K562 (cell line): ENCODE data around the gene PPM1H. TPM values are rescaled to one million over a fixed set of nuclear protein-coding genes. Genes with fewer than 3 reads are reported as not detected.

Experiments
- ATAC-seq: fragments of 200-7000 bp; cut with Tn5 transposase; 3 replicates; pipeline ENCODE4 v1.9.1; 2020; ENCODE audit warnings: moderate library complexity
- BruUV-seq: library from RNA; stranded (reverse); fragments of 400-500 nt; replicated peaks from 2 replicates; lab custom pipeline; 2021; lab: Mats Ljungman, UMichigan
- CTCF ChIA-PET: fragments of 300-600 bp; formaldehyde crosslinking; extraction: SDS; loops from one replicate; lab custom pipeline; 2021; ENCODE audit warnings: low intra/inter-chr PET ratio; lab: Yijun Ruan, JAX
- POLR2A ChIA-PET: fragments of 300-600, 350-650 bp; sonication (Branson Sonifier 250); formaldehyde crosslinking; extraction: SDS; loops from one replicate; lab custom pipeline; 2021; ENCODE audit warnings: antibody characterized with exemption, inconsistent platforms; lab: Yijun Ruan, JAX
- DNase-seq, 4 experiments: peaks; one replicate each; pipeline versions ENCODE4 v3.0.0 to v3.0.0-alpha.2; 2011 to 2018; ENCODE audit warnings: low spot score in 3 of 4, mixed read lengths in 3 of 4; ENCODE audit errors: extremely low read depth in 1 of 4
- FAIRE-seq: peaks from 2 replicates; lab custom pipeline; 2011; peaks lifted over from hg19 to GRCh38; lab: Jason Lieb, UNC
- H2AFZ ChIP-seq: 2 replicates; pipeline ENCODE4 v1.6.0; 2011; ENCODE audit warnings: low read depth, low read length, control low read depth, inconsistent platforms
- H3K27ac ChIP-seq: fragments of 200-600 bp; 3 replicates; pipeline ENCODE4 v1.8.0; 2011; ENCODE audit warnings: low read depth, mild to moderate bottlenecking, control low read depth, inconsistent platforms, low read length, moderate library complexity, mixed read lengths; ENCODE audit errors: extremely low read depth
- H3K27me3 ChIP-seq, 2 experiments: fragments of 300-600 bp in 1 of 2; 2 replicates in 1 of 2; 3 replicates in 1 of 2; pipeline versions ENCODE4 v1.6.0 to v1.8.0; 2011; ENCODE audit warnings: inconsistent platforms in 2 of 2, low read length in 2 of 2, mild to moderate bottlenecking in 1 of 2, mixed read lengths in 1 of 2, moderate library complexity in 1 of 2; ENCODE audit not compliant: control insufficient read depth in 2 of 2, insufficient read depth in 2 of 2
- H3K36me3 ChIP-seq: fragments of 300-600 bp; 3 replicates; pipeline ENCODE4 v1.8.0; 2011; ENCODE audit warnings: mild to moderate bottlenecking, low read length, inconsistent platforms; ENCODE audit not compliant: control insufficient read depth, insufficient read depth
- H3K4me1 ChIP-seq, 2 experiments: fragments of 200-600 bp in 1 of 2; replicated peaks in 1 of 2; 2 replicates in 1 of 2; 3 replicates in 1 of 2; pipeline versions ENCODE4 v1.5.1 to v1.8.0; 2011; ENCODE audit warnings: inconsistent platforms in 2 of 2, low read length in 2 of 2, mild to moderate bottlenecking in 1 of 2, mixed read lengths in 1 of 2, moderate library complexity in 1 of 2; ENCODE audit not compliant: control insufficient read depth in 2 of 2, insufficient read depth in 2 of 2
- H3K4me2 ChIP-seq: 2 replicates; pipeline ENCODE4 v1.6.1; 2011; ENCODE audit warnings: low read length, control low read depth, inconsistent platforms, mixed read lengths; ENCODE audit not compliant: insufficient read depth
- H3K4me3 ChIP-seq: fragments of 200-600 bp; sonication (generic), shearing (Covaris generic); 2 replicates; pipeline ENCODE4 v1.5.1; 2016; ENCODE audit warnings: control low read depth, inconsistent platforms
- H3K79me2 ChIP-seq: fragments of 200-600 bp; 3 replicates; pipeline ENCODE4 v1.8.0; 2011; ENCODE audit warnings: low read length, inconsistent platforms; ENCODE audit not compliant: control insufficient read depth, insufficient read depth
- H3K9ac ChIP-seq, 2 experiments: 2 replicates each; pipeline versions ENCODE4 v1.6.0 to v1.6.1; 2011; ENCODE audit warnings: low read depth in 2 of 2, low read length in 2 of 2, control low read depth in 1 of 2, inconsistent platforms in 1 of 2, mild to moderate bottlenecking in 1 of 2, mixed read lengths in 1 of 2; ENCODE audit not compliant: insufficient read depth in 1 of 2
- H3K9me1 ChIP-seq: one replicate; pipeline ENCODE4 v1.6.0; 2011; ENCODE audit warnings: inconsistent platforms, mild to moderate bottlenecking, low read length, moderate library complexity; ENCODE audit not compliant: control insufficient read depth, insufficient read depth
- H3K9me3 ChIP-seq: replicated peaks from 2 replicates; pipeline ENCODE4 v1.5.1; 2011; ENCODE audit warnings: low read depth, low read length, inconsistent platforms; ENCODE audit not compliant: control insufficient read depth, insufficient read depth
- H4K20me1 ChIP-seq: replicated peaks from 2 replicates; pipeline ENCODE4 v1.6.1; 2011; ENCODE audit warnings: low read length, inconsistent platforms, mixed read lengths; ENCODE audit not compliant: control insufficient read depth, insufficient read depth
- GABPA ChIP-seq: fragments of 200-800 bp; sonication (Bioruptor generic); conservative IDR thresholded peaks from 2 replicates; pipeline ENCODE4 v1.6.1; 2016; ENCODE audit warnings: low read depth, missing genetic modification characterization, missing compliant biosample characterization
- HSF4 ChIP-seq: fragments of 250-450 bp; sonication (Bioruptor Pico); IDR thresholded peaks from 2 replicates; pipeline ENCODE4 v2.1.2; 2022; ENCODE audit warnings: mild to moderate bottlenecking, moderate library complexity, borderline replicate concordance
- MED1 ChIP-seq: sonication (generic); formaldehyde crosslinking; IDR thresholded peaks from 2 replicates; pipeline ENCODE4 v1.8.1; 2023; ENCODE audit warnings: missing genetic modification reagents, borderline replicate concordance
- MEF2D ChIP-seq: conservative IDR thresholded peaks from 2 replicates; pipeline ENCODE4 v1.6.1; 2016; ENCODE audit warnings: low read depth, missing genetic modification characterization, missing compliant biosample characterization
- WGBS: fragments of 100-300 bp; shearing (Covaris generic); methylation state at CpG from one replicate; pipeline ENCODE4 v1.1.6; 2016; ENCODE audit warnings: low coverage, mixed read lengths; ENCODE audit not compliant: insufficient coverage; ENCODE audit errors: missing lambda C conversion rate; 5-methylcytosine and 5-hydroxymethylcytosine counted together
- in situ Hi-C: fragments of 300-500 bp; cut with MboI; formaldehyde crosslinking; loops from 4 replicates; pipeline ENCODE4 v1.15.0; 2018; ENCODE audit warnings: inconsistent platforms, mixed read lengths
- intact Hi-C: fragments of 100-400 bp; cut with micrococcal nuclease; formaldehyde crosslinking; loops from 2 replicates; pipeline ENCODE4 v1.14.2; 2022
- polyA plus RNA-seq, 8 experiments: library from polyadenylated mRNA; depleted of rRNA in 4 of 8; stranded (reverse) in 5 of 8; unstranded in 3 of 8; fragments of >200 nt; fragmentation: Nextera tagmentation in 2 of 8; fragmentation: Illumina TruSeq in 1 of 8; extraction: Ambion mirVana in 2 of 8; extraction: Trizol in 1 of 8; gene quantifications; 2 replicates each; pipeline versions ENCODE4 v1.2.1 to v1.2.3, GENCODE V29; 2011 to 2014; ENCODE audit warnings: inconsistent platforms in 1 of 8, missing spikeins in 1 of 8
- total RNA-seq, 7 experiments: library from RNA; depleted of rRNA in 6 of 7; stranded (reverse); fragments of >200 nt in 6 of 7; fragmentation: Illumina TruSeq in 2 of 7; extraction: Trizol in 2 of 7; gene quantifications; 2 replicates each; pipeline versions ENCODE4 v1.2.1 to v1.2.3, GENCODE V29; 2011 to 2021; ENCODE audit warnings: low replicate concordance in 1 of 7
- TF ChIP-seq, protein P1 (sequence below): fragments of 450-650 bp; IDR thresholded peaks from 2 replicates; pipeline ENCODE4 v1.6.1; 2016; ENCODE audit warnings: mild to moderate bottlenecking
- TF ChIP-seq, protein P2 (sequence below): fragments of 250-450 bp; sonication (Bioruptor Pico); IDR thresholded peaks from 2 replicates; pipeline ENCODE4 v1.8.0; 2021; ENCODE audit warnings: borderline replicate concordance, mild to moderate bottlenecking, moderate library complexity; ENCODE audit not compliant: poor library complexity, severe bottlenecking
- TF ChIP-seq, protein P3 (sequence below): fragments of 250-450 bp; sonication (Bioruptor Pico); IDR thresholded peaks from 2 replicates; pipeline ENCODE4 v1.9.0; 2021; ENCODE audit warnings: mild to moderate bottlenecking, inconsistent platforms
- TF ChIP-seq, protein P4 (sequence below), 2 experiments: fragments of 450-650 bp; IDR thresholded peaks; 2 replicates each; pipeline ENCODE4 v1.6.1; 2018; ENCODE audit warnings: mild to moderate bottlenecking in 2 of 2, low read depth in 1 of 2; ENCODE audit not compliant: partially characterized antibody in 2 of 2

PPM1H gene
- total and polyA plus RNA-seq, 9 of the 15 experiments (the other 6 are each of a cell fraction or from before 2014, with no cell fraction given) = 5.3 to 29.3 (median 11.3) TPM

DNA sequence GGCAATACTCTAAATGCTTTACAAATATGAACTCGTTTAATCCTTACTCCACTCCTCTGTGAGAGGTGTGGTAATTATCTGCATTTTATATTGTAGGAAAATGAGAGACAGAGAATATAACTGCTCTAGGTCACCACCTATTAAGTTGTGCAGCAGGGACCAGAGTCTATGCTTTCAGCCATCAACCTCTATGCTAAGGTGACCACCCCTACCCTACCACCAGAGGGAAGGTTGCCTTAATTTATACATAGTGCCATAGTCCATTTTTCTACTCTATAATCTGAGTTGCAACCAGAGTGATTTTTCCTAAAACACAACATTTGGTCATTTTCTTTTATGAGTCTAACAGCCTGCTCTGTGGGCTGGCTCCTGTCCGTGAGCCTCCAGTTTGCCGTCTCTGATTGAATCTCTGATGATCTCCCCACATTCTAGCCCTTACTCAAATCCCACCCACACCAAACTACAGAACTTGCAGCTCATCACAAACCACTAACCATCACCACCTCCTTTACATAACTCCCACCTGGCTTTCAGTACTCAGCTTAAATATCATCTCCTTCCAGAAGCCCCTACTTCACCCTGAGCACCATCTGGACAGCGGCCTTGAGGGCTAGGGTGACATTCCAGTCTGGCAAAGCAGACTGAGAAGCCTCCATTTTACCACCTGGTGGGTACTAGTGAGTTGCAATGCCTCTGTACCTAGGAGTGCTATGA is 126.6 kb downstream of the PPM1H start (continued):
- TF ChIP-seq, protein P1, sequence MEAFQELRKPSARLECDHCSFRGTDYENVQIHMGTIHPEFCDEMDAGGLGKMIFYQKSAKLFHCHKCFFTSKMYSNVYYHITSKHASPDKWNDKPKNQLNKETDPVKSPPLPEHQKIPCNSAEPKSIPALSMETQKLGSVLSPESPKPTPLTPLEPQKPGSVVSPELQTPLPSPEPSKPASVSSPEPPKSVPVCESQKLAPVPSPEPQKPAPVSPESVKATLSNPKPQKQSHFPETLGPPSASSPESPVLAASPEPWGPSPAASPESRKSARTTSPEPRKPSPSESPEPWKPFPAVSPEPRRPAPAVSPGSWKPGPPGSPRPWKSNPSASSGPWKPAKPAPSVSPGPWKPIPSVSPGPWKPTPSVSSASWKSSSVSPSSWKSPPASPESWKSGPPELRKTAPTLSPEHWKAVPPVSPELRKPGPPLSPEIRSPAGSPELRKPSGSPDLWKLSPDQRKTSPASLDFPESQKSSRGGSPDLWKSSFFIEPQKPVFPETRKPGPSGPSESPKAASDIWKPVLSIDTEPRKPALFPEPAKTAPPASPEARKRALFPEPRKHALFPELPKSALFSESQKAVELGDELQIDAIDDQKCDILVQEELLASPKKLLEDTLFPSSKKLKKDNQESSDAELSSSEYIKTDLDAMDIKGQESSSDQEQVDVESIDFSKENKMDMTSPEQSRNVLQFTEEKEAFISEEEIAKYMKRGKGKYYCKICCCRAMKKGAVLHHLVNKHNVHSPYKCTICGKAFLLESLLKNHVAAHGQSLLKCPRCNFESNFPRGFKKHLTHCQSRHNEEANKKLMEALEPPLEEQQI = no peak
- TF ChIP-seq, protein P2, sequence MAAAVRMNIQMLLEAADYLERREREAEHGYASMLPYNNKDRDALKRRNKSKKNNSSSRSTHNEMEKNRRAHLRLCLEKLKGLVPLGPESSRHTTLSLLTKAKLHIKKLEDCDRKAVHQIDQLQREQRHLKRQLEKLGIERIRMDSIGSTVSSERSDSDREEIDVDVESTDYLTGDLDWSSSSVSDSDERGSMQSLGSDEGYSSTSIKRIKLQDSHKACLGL (CRISPR knock-in tag) = no peak
- TF ChIP-seq GABPA (no peak), HSF4 (CRISPR knock-in tag) (no peak)

DNA sequence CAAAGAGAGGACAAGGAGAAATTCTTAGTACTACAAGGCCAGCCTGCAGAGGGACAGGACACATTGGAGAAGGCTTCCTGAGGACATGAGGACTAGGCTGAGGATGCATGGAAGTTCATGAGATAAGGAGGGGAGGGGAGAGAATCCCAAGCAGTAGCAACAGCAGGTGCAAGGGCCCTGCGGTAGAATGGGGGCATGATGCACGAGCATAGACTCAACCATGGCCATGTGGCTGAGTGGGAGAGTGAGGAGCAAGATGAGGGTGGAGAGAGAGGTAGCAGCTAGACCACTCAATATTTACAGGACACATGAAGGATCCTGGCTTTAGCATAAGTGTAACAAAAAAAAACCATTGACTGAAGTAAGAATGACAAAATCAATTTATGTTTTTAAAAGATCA is 128.1 kb downstream of the PPM1H start:
- no peak for ATAC-seq
- Histone ChIP-seq H3K27ac (no peak overlapping the region), H3K79me2 (no peaks in the 10 kb centered on the region), H3K9me1 (no peaks in the 10 kb centered on the region), H3K9me3 (no peaks in the 10 kb centered on the region), H3K27me3 (no peaks in the 10 kb centered on the region), H3K9ac (no peak overlapping the region), H3K4me2 (no peak overlapping the region), H3K4me1 (peaks cover 0 to 2% of the 10 kb centered on the region in 2 experiments; a peak in 1 of 5 replicates), H3K36me3 (peaks cover 2% of the 10 kb centered on the region; the same call in 1 of the 3 replicates), H2AFZ (no peak overlapping the region), H3K4me3 (no peak overlapping the region), H4K20me1 (no peaks in the 10 kb centered on the region)
- ChIA-PET CTCF (no interaction called here), POLR2A (no interaction called here)
- in situ Hi-C loops = no loop called here
- FAIRE-seq = no peak
- intact Hi-C loops = no loop called here
- BruUV-seq = no TSS peak
- DNase-seq = no peak
- WGBS = 66% methylated on average over 2 of the region's 2 CpGs
- TF ChIP-seq MEF2D (no peak), MED1 (no peak)
- TF ChIP-seq, protein P3, sequence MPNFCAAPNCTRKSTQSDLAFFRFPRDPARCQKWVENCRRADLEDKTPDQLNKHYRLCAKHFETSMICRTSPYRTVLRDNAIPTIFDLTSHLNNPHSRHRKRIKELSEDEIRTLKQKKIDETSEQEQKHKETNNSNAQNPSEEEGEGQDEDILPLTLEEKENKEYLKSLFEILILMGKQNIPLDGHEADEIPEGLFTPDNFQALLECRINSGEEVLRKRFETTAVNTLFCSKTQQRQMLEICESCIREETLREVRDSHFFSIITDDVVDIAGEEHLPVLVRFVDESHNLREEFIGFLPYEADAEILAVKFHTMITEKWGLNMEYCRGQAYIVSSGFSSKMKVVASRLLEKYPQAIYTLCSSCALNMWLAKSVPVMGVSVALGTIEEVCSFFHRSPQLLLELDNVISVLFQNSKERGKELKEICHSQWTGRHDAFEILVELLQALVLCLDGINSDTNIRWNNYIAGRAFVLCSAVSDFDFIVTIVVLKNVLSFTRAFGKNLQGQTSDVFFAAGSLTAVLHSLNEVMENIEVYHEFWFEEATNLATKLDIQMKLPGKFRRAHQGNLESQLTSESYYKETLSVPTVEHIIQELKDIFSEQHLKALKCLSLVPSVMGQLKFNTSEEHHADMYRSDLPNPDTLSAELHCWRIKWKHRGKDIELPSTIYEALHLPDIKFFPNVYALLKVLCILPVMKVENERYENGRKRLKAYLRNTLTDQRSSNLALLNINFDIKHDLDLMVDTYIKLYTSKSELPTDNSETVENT (CRISPR knock-in tag) = no peak
- TF ChIP-seq, protein P4, sequence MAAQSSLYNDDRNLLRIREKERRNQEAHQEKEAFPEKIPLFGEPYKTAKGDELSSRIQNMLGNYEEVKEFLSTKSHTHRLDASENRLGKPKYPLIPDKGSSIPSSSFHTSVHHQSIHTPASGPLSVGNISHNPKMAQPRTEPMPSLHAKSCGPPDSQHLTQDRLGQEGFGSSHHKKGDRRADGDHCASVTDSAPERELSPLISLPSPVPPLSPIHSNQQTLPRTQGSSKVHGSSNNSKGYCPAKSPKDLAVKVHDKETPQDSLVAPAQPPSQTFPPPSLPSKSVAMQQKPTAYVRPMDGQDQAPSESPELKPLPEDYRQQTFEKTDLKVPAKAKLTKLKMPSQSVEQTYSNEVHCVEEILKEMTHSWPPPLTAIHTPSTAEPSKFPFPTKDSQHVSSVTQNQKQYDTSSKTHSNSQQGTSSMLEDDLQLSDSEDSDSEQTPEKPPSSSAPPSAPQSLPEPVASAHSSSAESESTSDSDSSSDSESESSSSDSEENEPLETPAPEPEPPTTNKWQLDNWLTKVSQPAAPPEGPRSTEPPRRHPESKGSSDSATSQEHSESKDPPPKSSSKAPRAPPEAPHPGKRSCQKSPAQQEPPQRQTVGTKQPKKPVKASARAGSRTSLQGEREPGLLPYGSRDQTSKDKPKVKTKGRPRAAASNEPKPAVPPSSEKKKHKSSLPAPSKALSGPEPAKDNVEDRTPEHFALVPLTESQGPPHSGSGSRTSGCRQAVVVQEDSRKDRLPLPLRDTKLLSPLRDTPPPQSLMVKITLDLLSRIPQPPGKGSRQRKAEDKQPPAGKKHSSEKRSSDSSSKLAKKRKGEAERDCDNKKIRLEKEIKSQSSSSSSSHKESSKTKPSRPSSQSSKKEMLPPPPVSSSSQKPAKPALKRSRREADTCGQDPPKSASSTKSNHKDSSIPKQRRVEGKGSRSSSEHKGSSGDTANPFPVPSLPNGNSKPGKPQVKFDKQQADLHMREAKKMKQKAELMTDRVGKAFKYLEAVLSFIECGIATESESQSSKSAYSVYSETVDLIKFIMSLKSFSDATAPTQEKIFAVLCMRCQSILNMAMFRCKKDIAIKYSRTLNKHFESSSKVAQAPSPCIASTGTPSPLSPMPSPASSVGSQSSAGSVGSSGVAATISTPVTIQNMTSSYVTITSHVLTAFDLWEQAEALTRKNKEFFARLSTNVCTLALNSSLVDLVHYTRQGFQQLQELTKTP (IDR thresholded peaks at IDR 0.05; ENCODE audit: low read depth in 1 of 2, partially characterized antibody in 2 of 2) = no peak
